CD4-positive, alpha-beta T cell treated with Interleukin-10 for 1 hour (primary cell): Measurements from ENCODE around the gene MAP1A.
"Not testable (repeated sequence)": the region's sequence is repeated elsewhere in the genome, so short reads cannot be mapped to it uniquely, and the experiment has no call there.

Source experiments
- DNase-seq: peaks from one replicate; pipeline ENCODE4 v3.0.0-alpha.2; 2020

MAP1A gene

GRCh38 chr15:43531018-43531670 lies 13.7 kb downstream of the MAP1A start:
- no peak for DNase-seq

- DNase-seq, result not testable (repeated sequence)
Measured at GRCh38 chr15:43532826-43533225, 15.4 kb downstream of the MAP1A start.

GRCh38 chr15:43534897-43535296 lies 17.5 kb downstream of the MAP1A start:
- no peak for DNase-seq

- no peak for DNase-seq
Measured at GRCh38 chr15:43538091-43538490, 20.7 kb downstream of the MAP1A start.

- DNase-seq, result no peak
Measured at GRCh38 chr15:43541785-43542184, 24.4 kb downstream of the MAP1A start.

GRCh38 chr15:43544266-43544665 lies 26.9 kb downstream of the MAP1A start:
- DNase-seq, result no peak

- DNase-seq, result no peak
Measured at GRCh38 chr15:43545426-43545825, 28.0 kb downstream of the MAP1A start.

GRCh38 chr15:43547539-43547938 lies 30.1 kb downstream of the MAP1A start:
- no peak for DNase-seq

GRCh38 chr15:43550527-43551363 lies 33.3 kb downstream of the MAP1A start:
- DNase-seq, result no peak

GRCh38 chr15:43552256-43552655 lies 34.8 kb downstream of the MAP1A start:
- DNase-seq, result no peak

GRCh38 chr15:43552986-43553385 lies 35.6 kb downstream of the MAP1A start:
- DNase-seq, result no peak

- not testable (repeated sequence) for DNase-seq
Measured at GRCh38 chr15:43562753-43563152, 45.3 kb downstream of the MAP1A start.

- not testable (repeated sequence) for DNase-seq
Measured at GRCh38 chr15:43563793-43564192, 46.4 kb downstream of the MAP1A start.

GRCh38 chr15:43566615-43567014 lies 49.2 kb downstream of the MAP1A start:
- not testable (repeated sequence) for DNase-seq

- not testable (repeated sequence) for DNase-seq
Measured at GRCh38 chr15:43574607-43575006, 57.2 kb downstream of the MAP1A start.
